ENCODE results near the gene WWP2. TPM values are rescaled to one million over a fixed set of nuclear protein-coding genes. Genes with fewer than 3 reads are reported as not detected.

Gene WWP2
- polyA plus RNA-seq, 1 donor (not counting 4 experiments of a cell fraction or from before 2014, with no cell fraction given), result 6.9 TPM

DNA sequence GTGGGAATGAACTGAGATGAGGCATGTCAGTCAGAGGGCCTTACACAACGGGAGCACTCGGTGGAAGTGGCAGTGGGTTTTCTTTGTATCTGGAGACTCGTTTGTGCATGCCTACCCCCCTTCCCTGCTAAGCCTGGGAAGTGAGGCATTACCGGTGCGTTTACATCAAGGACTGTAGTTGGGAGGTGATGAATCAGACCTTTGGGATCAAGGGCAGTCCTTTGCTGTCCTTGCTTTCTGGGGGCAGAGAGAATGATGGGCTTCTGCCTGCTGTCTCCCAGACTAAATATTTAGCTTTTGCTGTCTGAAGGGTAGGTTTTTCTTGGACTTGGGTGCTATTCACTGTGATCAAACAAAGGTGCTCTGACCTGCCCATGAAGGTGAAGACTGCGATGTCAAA, 83.0 kb downstream of the WWP2 start:
- H3K9me1 ChIP-seq (ENCODE audit: control insufficient read depth, extremely low read depth, insufficient read depth, low read length), result no peaks in the 10 kb centered on the region
- no peak overlapping the region for H3K9ac ChIP-seq (ENCODE audit: control insufficient read depth, extremely low read depth, insufficient read depth, low read length)
- dilution Hi-C loops (cut with MboI; ENCODE audit: extremely low pct_ligation_motif_present, low sequenced_read_pairs), result no loop called here
- no peaks in the 10 kb centered on the region for H3K79me2 ChIP-seq (ENCODE audit: control insufficient read depth, insufficient read depth, low read length)
- no peak overlapping the region for H3K27ac ChIP-seq (ENCODE audit: control insufficient read depth, insufficient read depth, low read length)
- no peaks in the 10 kb centered on the region for H3K27me3 ChIP-seq (ENCODE audit: control insufficient read depth, extremely low read depth, insufficient read depth, low read length)
- no peak overlapping the region for H3K4me2 ChIP-seq (ENCODE audit: control insufficient read depth, extremely low read depth, insufficient read depth, low read depth, low read length)
- H3K36me3 ChIP-seq (ENCODE audit: control insufficient read depth in 2 of 2, extremely low read depth in 1 of 2, insufficient read depth in 2 of 2, low read length in 2 of 2), result peaks cover 2 to 6% of the 10 kb centered on the region in 2 experiments
- DNase-seq (ENCODE audit: low read depth, low spot score), result no peak
- H3K4me3 ChIP-seq (ENCODE audit: control insufficient read depth in 2 of 3, extremely low read depth in 1 of 3, insufficient read depth in 2 of 3, low read depth in 1 of 3, low read length in 3 of 3), result no peak overlapping the region
- H3K4me1 ChIP-seq (ENCODE audit: control insufficient read depth, extremely low read depth, insufficient read depth, low read length), result no peaks in the 10 kb centered on the region
- no peak overlapping the region for H2AFZ ChIP-seq (ENCODE audit: control insufficient read depth, low read length)
- no peaks in the 10 kb centered on the region for H4K20me1 ChIP-seq (ENCODE audit: control insufficient read depth, extremely low read depth, insufficient read depth, low read length)
- FAIRE-seq, result no peak
- TF ChIP-seq, protein P1, sequence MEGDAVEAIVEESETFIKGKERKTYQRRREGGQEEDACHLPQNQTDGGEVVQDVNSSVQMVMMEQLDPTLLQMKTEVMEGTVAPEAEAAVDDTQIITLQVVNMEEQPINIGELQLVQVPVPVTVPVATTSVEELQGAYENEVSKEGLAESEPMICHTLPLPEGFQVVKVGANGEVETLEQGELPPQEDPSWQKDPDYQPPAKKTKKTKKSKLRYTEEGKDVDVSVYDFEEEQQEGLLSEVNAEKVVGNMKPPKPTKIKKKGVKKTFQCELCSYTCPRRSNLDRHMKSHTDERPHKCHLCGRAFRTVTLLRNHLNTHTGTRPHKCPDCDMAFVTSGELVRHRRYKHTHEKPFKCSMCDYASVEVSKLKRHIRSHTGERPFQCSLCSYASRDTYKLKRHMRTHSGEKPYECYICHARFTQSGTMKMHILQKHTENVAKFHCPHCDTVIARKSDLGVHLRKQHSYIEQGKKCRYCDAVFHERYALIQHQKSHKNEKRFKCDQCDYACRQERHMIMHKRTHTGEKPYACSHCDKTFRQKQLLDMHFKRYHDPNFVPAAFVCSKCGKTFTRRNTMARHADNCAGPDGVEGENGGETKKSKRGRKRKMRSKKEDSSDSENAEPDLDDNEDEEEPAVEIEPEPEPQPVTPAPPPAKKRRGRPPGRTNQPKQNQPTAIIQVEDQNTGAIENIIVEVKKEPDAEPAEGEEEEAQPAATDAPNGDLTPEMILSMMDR (optimal IDR thresholded peaks at IDR 0.05 in 1 of 3, IDR thresholded peaks at IDR 0.05 in 1 of 3, conservative IDR thresholded peaks at IDR 0.05 in 1 of 3; ENCODE audit: extremely low read depth in 1 of 3, insufficient read depth in 2 of 3, low read length in 3 of 3), result no peak
- no peak for TF ChIP-seq EZH2 (IDR thresholded peaks at IDR 0.05; ENCODE audit: low read length)
- no peaks in the 10 kb centered on the region for H3K9me3 ChIP-seq (ENCODE audit: control insufficient read depth, low read depth, low read length)

DNA sequence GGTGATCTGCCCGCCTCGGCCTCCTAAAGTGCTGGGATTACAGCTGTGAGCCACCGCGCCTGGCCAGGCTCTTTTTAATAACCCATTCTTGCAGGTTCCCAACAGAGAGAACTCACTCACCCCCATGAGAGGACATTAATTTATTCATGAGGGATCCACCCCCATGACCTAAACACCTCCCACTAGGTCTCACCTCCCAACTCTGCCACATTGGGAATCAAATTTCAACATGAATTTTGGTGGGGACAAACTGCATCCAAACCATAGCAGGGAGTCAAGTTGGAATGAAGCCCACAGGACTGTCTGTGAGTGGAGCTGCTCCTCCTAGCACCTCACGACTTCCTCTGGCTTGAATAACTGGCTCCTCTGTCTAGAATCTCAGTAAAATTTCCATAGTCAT, 85.5 kb downstream of the WWP2 start:
- Histone ChIP-seq H3K27ac (ENCODE audit: control insufficient read depth, insufficient read depth, low read length) (no peak overlapping the region), H3K4me1 (ENCODE audit: control insufficient read depth, extremely low read depth, insufficient read depth, low read length) (no peaks in the 10 kb centered on the region), H3K4me2 (ENCODE audit: control insufficient read depth, extremely low read depth, insufficient read depth, low read depth, low read length) (no peak overlapping the region), H3K36me3 (ENCODE audit: control insufficient read depth in 2 of 2, extremely low read depth in 1 of 2, insufficient read depth in 2 of 2, low read length in 2 of 2) (peaks cover 0 to 2% of the 10 kb centered on the region in 2 experiments), H2AFZ (ENCODE audit: control insufficient read depth, low read length) (no peak overlapping the region), H4K20me1 (ENCODE audit: control insufficient read depth, extremely low read depth, insufficient read depth, low read length) (no peaks in the 10 kb centered on the region), H3K79me2 (ENCODE audit: control insufficient read depth, insufficient read depth, low read length) (no peaks in the 10 kb centered on the region), H3K4me3 (ENCODE audit: control insufficient read depth in 2 of 3, extremely low read depth in 1 of 3, insufficient read depth in 2 of 3, low read depth in 1 of 3, low read length in 3 of 3) (no peak overlapping the region), H3K9me3 (ENCODE audit: control insufficient read depth, low read depth, low read length) (no peaks in the 10 kb centered on the region), H3K9ac (ENCODE audit: control insufficient read depth, extremely low read depth, insufficient read depth, low read length) (no peak overlapping the region), H3K27me3 (ENCODE audit: control insufficient read depth, extremely low read depth, insufficient read depth, low read length) (no peaks in the 10 kb centered on the region), H3K9me1 (ENCODE audit: control insufficient read depth, extremely low read depth, insufficient read depth, low read length) (no peaks in the 10 kb centered on the region)
- FAIRE-seq (no peak), DNase-seq (ENCODE audit: low read depth, low spot score) (no peak)
- TF ChIP-seq, protein P1 (optimal IDR thresholded peaks at IDR 0.05 in 1 of 3, IDR thresholded peaks at IDR 0.05 in 1 of 3, conservative IDR thresholded peaks at IDR 0.05 in 1 of 3; ENCODE audit: extremely low read depth in 1 of 3, insufficient read depth in 2 of 3, low read length in 3 of 3), result no peak
- TF ChIP-seq EZH2 (IDR thresholded peaks at IDR 0.05; ENCODE audit: low read length), result no peak
- dilution Hi-C loops (cut with MboI; ENCODE audit: extremely low pct_ligation_motif_present, low sequenced_read_pairs), result no loop called here

Measured in keratinocyte (primary cell).